Chondrocyte (in vitro differentiated cells): ENCODE data around the gene VEGFB. TPM values are rescaled to one million over a fixed set of nuclear protein-coding genes. Genes with fewer than 3 reads are reported as not detected.
A peak's percentile ranks its signal among the peaks of the same experiment; 100 is the strongest.

Source experiments
- DNase-seq: peaks from one replicate; pipeline ENCODE4 v3.0.0; 2021; ENCODE audit warnings: mixed read lengths, low spot score
- H3K27ac Mint-ChIP-seq: one replicate; pipeline ENCODE4 v1.8.0; 2021; ENCODE audit warnings: mild to moderate bottlenecking, moderate library complexity, mixed read lengths; ENCODE audit not compliant: unreplicated experiment
- H3K27me3 Mint-ChIP-seq: 2 replicates; pipeline ENCODE4 v1.8.0; 2021; ENCODE audit warnings: low read depth, mixed read lengths
- H3K36me3 Mint-ChIP-seq: 2 replicates; pipeline ENCODE4 v1.8.0; 2021; ENCODE audit warnings: low read depth, mixed read lengths
- H3K4me1 Mint-ChIP-seq: 2 replicates; pipeline ENCODE4 v1.8.0; 2021; ENCODE audit warnings: low read depth, mild to moderate bottlenecking, mixed read lengths
- H3K4me3 Mint-ChIP-seq: one replicate; pipeline ENCODE4 v1.8.0; 2021; ENCODE audit warnings: mild to moderate bottlenecking, moderate library complexity, mixed read lengths; ENCODE audit not compliant: unreplicated experiment
- H3K9me3 Mint-ChIP-seq: 2 replicates; pipeline ENCODE4 v1.8.0; 2021; ENCODE audit warnings: low read depth, mixed read lengths
- CTCF ChIP-seq: fragments of 200-600 bp; sonication (generic); IDR thresholded peaks from 2 replicates; pipeline ENCODE4 v1.5.0; 2021; ENCODE audit warnings: antibody characterized with exemption, mild to moderate bottlenecking, moderate library complexity
- total RNA-seq: library from RNA; stranded (reverse); gene quantifications from 3 replicates; pipeline ENCODE4 v1.2.1, GENCODE V29; 2021

VEGFB gene
- total RNA-seq, 1 donor from 2014 or later, result 165 TPM

GRCh38 chr11:64260147-64260708 lies 25.8 kb downstream of the VEGFB start:
- no peak for DNase-seq
- Mint-ChIP-seq H3K9me3 (no peaks in the 10 kb centered on the region), H3K27me3 (no peaks in the 10 kb centered on the region), H3K4me3 (no peak overlapping the region), H3K36me3 (peaks cover 34% of the 10 kb centered on the region), H3K27ac (peak overlapping the region; percentile 74), H3K4me1 (peaks cover 5% of the 10 kb centered on the region)
- TF ChIP-seq CTCF, result no peak

- peak overlapping the region; percentile 17 for H3K27ac Mint-ChIP-seq
- no peak overlapping the region for H3K4me3 Mint-ChIP-seq
- no peak for TF ChIP-seq CTCF
- no peaks in the 10 kb centered on the region for H3K27me3 Mint-ChIP-seq
- H3K36me3 Mint-ChIP-seq, result peaks cover 38% of the 10 kb centered on the region
- no peaks in the 10 kb centered on the region for H3K9me3 Mint-ChIP-seq
- peaks cover 5% of the 10 kb centered on the region for H3K4me1 Mint-ChIP-seq
- DNase-seq, result no peak
These were observed 27.2 kb downstream of the VEGFB start for GRCh38 chr11:64261556-64262080.

- TF ChIP-seq CTCF, result no peak
- Mint-ChIP-seq H3K36me3 (peaks cover 36% of the 10 kb centered on the region), H3K4me3 (no peak overlapping the region), H3K27me3 (no peaks in the 10 kb centered on the region), H3K4me1 (peaks cover 5% of the 10 kb centered on the region), H3K9me3 (no peaks in the 10 kb centered on the region), H3K27ac (peak overlapping the region; percentile 59)
- DNase-seq, result no peak
These were observed 28.1 kb downstream of the VEGFB start for GRCh38 chr11:64262271-64263002.

GRCh38 chr11:64263021-64263946 lies 28.9 kb downstream of the VEGFB start:
- H3K27ac Mint-ChIP-seq, result peak overlapping the region; percentile 59
- H3K4me1 Mint-ChIP-seq, result peaks cover 13% of the 10 kb centered on the region
- TF ChIP-seq CTCF, result no peak
- DNase-seq, result no peak
- no peaks in the 10 kb centered on the region for H3K27me3 Mint-ChIP-seq
- H3K4me3 Mint-ChIP-seq, result no peak overlapping the region
- H3K9me3 Mint-ChIP-seq, result no peaks in the 10 kb centered on the region
- H3K36me3 Mint-ChIP-seq, result peaks cover 30% of the 10 kb centered on the region

- Mint-ChIP-seq H3K9me3 (no peaks in the 10 kb centered on the region), H3K27ac (no peak overlapping the region), H3K36me3 (peaks cover 28% of the 10 kb centered on the region), H3K4me1 (peaks cover 19% of the 10 kb centered on the region), H3K27me3 (no peaks in the 10 kb centered on the region), H3K4me3 (no peak overlapping the region)
- no peak for TF ChIP-seq CTCF
- no peak for DNase-seq
These were observed 29.5 kb downstream of the VEGFB start for GRCh38 chr11:64263947-64264317.
